Left forelimb (tissue), 1 donor: ENCODE results near the gene SOCS6.
"Not testable (repeated sequence)": the region's sequence is repeated elsewhere in the genome, so short reads cannot be mapped to it uniquely, and the experiment has no call there.

Experiments
- DNase-seq: peaks from one replicate; pipeline ENCODE4 v3.0.0-alpha.2; 2018; ENCODE audit warnings: low spot score

SOCS6 gene

GRCh38 chr18:70288851-70289328 is at the start of gene SOCS6:
Gene SOCS6 (plus strand): TSS chr18:70289045. CDS start chr18:70324669, 35,624 bp downstream.
- peak; percentile 83 for DNase-seq

- no peak for DNase-seq
These were observed 45.5 kb upstream of the SOCS6 start for GRCh38 chr18:70243131-70243929.

GRCh38 chr18:70246061-70246466 is 42.8 kb upstream of the SOCS6 start:
- no peak for DNase-seq

- DNase-seq = no peak
These were observed 39.7 kb upstream of the SOCS6 start for GRCh38 chr18:70249118-70249517.

- not testable (repeated sequence) for DNase-seq
These were observed 39.0 kb upstream of the SOCS6 start for GRCh38 chr18:70249861-70250260.

GRCh38 chr18:70250781-70251180 is 38.1 kb upstream of the SOCS6 start:
- no peak for DNase-seq

GRCh38 chr18:70256184-70256583 is 32.7 kb upstream of the SOCS6 start:
- no peak for DNase-seq

- no peak for DNase-seq
These were observed 31.9 kb upstream of the SOCS6 start for GRCh38 chr18:70256994-70257393.

- DNase-seq = no peak
These were observed 30.6 kb upstream of the SOCS6 start for GRCh38 chr18:70258243-70258642.

- DNase-seq = no peak
These were observed 28.2 kb upstream of the SOCS6 start for GRCh38 chr18:70260683-70261082.

- DNase-seq = no peak
These were observed 27.6 kb upstream of the SOCS6 start for GRCh38 chr18:70261141-70261788.

GRCh38 chr18:70263336-70263735 is 25.5 kb upstream of the SOCS6 start:
- DNase-seq = no peak

GRCh38 chr18:70271742-70272141 is 17.1 kb upstream of the SOCS6 start:
- no peak for DNase-seq

- DNase-seq = no peak
These were observed 15.8 kb upstream of the SOCS6 start for GRCh38 chr18:70273021-70273420.

GRCh38 chr18:70276416-70277191 is 12.2 kb upstream of the SOCS6 start:
- no peak for DNase-seq

GRCh38 chr18:70279470-70279869 is 9.4 kb upstream of the SOCS6 start:
- DNase-seq = no peak

- DNase-seq = no peak
These were observed 8.6 kb upstream of the SOCS6 start for GRCh38 chr18:70280007-70280925.

- DNase-seq = no peak
These were observed 3.7 kb upstream of the SOCS6 start for GRCh38 chr18:70284976-70285620.

- DNase-seq = no peak
These were observed 1.1 kb upstream of the SOCS6 start for GRCh38 chr18:70287731-70288130.

- DNase-seq = peak; percentile 75
These were observed 534 bp upstream of the SOCS6 start for GRCh38 chr18:70288171-70288850.
